Mesenchymal stem cell (in vitro differentiated cells and primary cell): ENCODE measurements around the gene PARD3B.

Experiments
- DNase-seq: peaks from one replicate; pipeline ENCODE4 v3.0.0-alpha.2; 2013
- H2AFZ ChIP-seq: one replicate; pipeline ENCODE4 v1.6.1; 2013; ENCODE audit warnings: low read depth, mild to moderate bottlenecking, control low read depth, inconsistent platforms, low read length, moderate library complexity
- H2AK5ac ChIP-seq: 2 replicates; pipeline ENCODE4 v1.6.1; 2013; ENCODE audit warnings: low read length, moderate library complexity, mild to moderate bottlenecking, inconsistent platforms; ENCODE audit not compliant: severe bottlenecking
- H2BK120ac ChIP-seq: one replicate; pipeline ENCODE4 v1.6.1; 2013; ENCODE audit warnings: low read depth, mild to moderate bottlenecking, inconsistent platforms, low read length, moderate library complexity
- H2BK12ac ChIP-seq, 2 experiments: one replicate each; pipeline ENCODE4 v1.6.1; 2013; ENCODE audit warnings: inconsistent platforms in 2 of 2, low read length in 2 of 2, mild to moderate bottlenecking in 2 of 2, moderate library complexity in 2 of 2, control low read depth in 1 of 2
- H2BK15ac ChIP-seq: one replicate; pipeline ENCODE4 v1.6.1; 2013; ENCODE audit warnings: mild to moderate bottlenecking, low read depth, inconsistent platforms; ENCODE audit not compliant: poor library complexity, severe bottlenecking
- H2BK5ac ChIP-seq: 2 replicates; pipeline ENCODE4 v1.6.1; 2013; ENCODE audit warnings: low read depth, mild to moderate bottlenecking, low read length, control low read depth, inconsistent platforms; ENCODE audit not compliant: poor library complexity, severe bottlenecking
- H3K14ac ChIP-seq, 2 experiments: one replicate each; pipeline ENCODE4 v1.6.1; 2013; ENCODE audit warnings: inconsistent platforms in 2 of 2, low read length in 2 of 2, control low read depth in 1 of 2, mild to moderate bottlenecking in 1 of 2, moderate library complexity in 1 of 2
- H3K18ac ChIP-seq, 2 experiments: one replicate each; pipeline ENCODE4 v1.6.1; 2013; ENCODE audit warnings: inconsistent platforms in 2 of 2, low read length in 2 of 2, control low read depth in 1 of 2, low read depth in 1 of 2, mild to moderate bottlenecking in 1 of 2
- H3K23ac ChIP-seq, 2 experiments: one replicate each; pipeline ENCODE4 v1.6.1; 2013; ENCODE audit warnings: inconsistent platforms in 2 of 2, low read length in 2 of 2, mild to moderate bottlenecking in 2 of 2, moderate library complexity in 2 of 2, control low read depth in 1 of 2
- H3K27ac ChIP-seq: 2 replicates; pipeline ENCODE4 v1.5.1; 2013; ENCODE audit warnings: mild to moderate bottlenecking, moderate library complexity, low read length, control low read depth, inconsistent platforms; ENCODE audit not compliant: poor library complexity, severe bottlenecking
- H3K27me3 ChIP-seq, 2 experiments: 2 replicates each; pipeline versions ENCODE4 v1.6.1 to v1.7.0; 2013; ENCODE audit warnings: low read length in 2 of 2, mild to moderate bottlenecking in 2 of 2, moderate library complexity in 2 of 2, control low read depth in 1 of 2, inconsistent platforms in 1 of 2; ENCODE audit not compliant: control insufficient read depth in 1 of 2, insufficient read depth in 1 of 2
- H3K36me3 ChIP-seq, 2 experiments: 2 replicates each; pipeline versions ENCODE4 v1.6.1 to v1.7.0; 2013; ENCODE audit warnings: low read length in 2 of 2, control low read depth in 1 of 2, inconsistent platforms in 1 of 2, low read depth in 1 of 2, mild to moderate bottlenecking in 1 of 2; ENCODE audit not compliant: insufficient read depth in 2 of 2, control insufficient read depth in 1 of 2
- H3K4ac ChIP-seq, 2 experiments: one replicate each; pipeline ENCODE4 v1.6.1; 2013; ENCODE audit warnings: inconsistent platforms in 2 of 2, low read length in 2 of 2, mild to moderate bottlenecking in 2 of 2, moderate library complexity in 2 of 2, control low read depth in 1 of 2, low read depth in 1 of 2
- H3K4me1 ChIP-seq: 2 replicates; pipeline ENCODE4 v1.6.1; 2013; ENCODE audit warnings: low read depth, low read length, control low read depth; ENCODE audit not compliant: control insufficient read depth, insufficient read depth
- H3K4me2 ChIP-seq: 2 replicates; pipeline ENCODE4 v1.6.1; 2013; ENCODE audit warnings: low read length, mild to moderate bottlenecking, inconsistent platforms; ENCODE audit not compliant: poor library complexity, severe bottlenecking
- H3K4me3 ChIP-seq, 2 experiments: 2 replicates each; pipeline versions ENCODE4 v1.5.1 to v1.7.0; 2013; ENCODE audit warnings: low read length in 2 of 2, mild to moderate bottlenecking in 2 of 2, control low read depth in 1 of 2, low read depth in 1 of 2; ENCODE audit not compliant: insufficient read depth in 1 of 2
- H3K79me1 ChIP-seq: replicated peaks from 2 replicates; pipeline ENCODE4 v1.6.1; 2013; ENCODE audit warnings: mild to moderate bottlenecking, control low read depth, low read length, inconsistent platforms; ENCODE audit not compliant: poor library complexity, severe bottlenecking
- H3K9ac ChIP-seq: 2 replicates; pipeline ENCODE4 v1.7.0; 2013; ENCODE audit warnings: mild to moderate bottlenecking, low read length, moderate library complexity
- H3K9me3 ChIP-seq: 2 replicates; pipeline ENCODE4 v1.7.0; 2013; ENCODE audit warnings: mild to moderate bottlenecking, low read length; ENCODE audit not compliant: control insufficient read depth
- H4K8ac ChIP-seq: one replicate; pipeline ENCODE4 v1.6.1; 2013; ENCODE audit warnings: inconsistent platforms, mild to moderate bottlenecking, low read length, moderate library complexity
- H4K91ac ChIP-seq: one replicate; pipeline ENCODE4 v1.6.1; 2013; ENCODE audit warnings: mild to moderate bottlenecking, low read length, inconsistent platforms
- WGBS: methylation state at CpG from one replicate; pipeline ENCODE4 v1.1.7; 2013; ENCODE audit warnings: mixed read lengths; 5-methylcytosine and 5-hydroxymethylcytosine counted together

PARD3B gene

DNA sequence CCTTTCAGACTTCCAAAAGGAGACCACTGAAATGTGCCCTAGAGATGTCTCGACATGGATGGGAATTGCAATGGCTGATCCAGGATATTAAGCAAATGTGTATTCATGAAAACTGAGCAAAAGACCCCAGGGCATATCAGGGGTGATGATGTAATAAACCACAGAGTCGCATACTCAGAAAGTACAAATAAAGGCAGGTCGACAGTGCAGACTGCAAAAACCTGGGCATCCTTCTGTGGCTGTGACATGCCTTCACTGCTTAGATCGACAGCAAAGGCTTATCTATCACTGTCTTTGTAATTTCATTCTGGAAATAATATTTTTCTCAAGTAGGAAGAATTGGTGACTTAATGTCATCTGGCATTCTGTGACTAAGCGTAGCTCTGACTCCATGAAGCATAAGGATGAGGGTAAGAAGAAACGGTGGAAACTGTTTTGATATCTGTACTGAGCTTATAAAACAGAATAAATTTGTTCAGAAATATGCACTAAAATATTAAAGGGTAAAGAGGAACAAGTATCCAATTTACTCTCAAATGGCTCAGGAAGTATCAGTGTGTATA, 1021.4 kb downstream of the PARD3B start:
- H3K4me3 ChIP-seq = no peak overlapping the region
- H3K36me3 ChIP-seq = no peaks in the 10 kb centered on the region
- H2BK12ac ChIP-seq = no peak overlapping the region
- H2BK120ac ChIP-seq = no peak overlapping the region
- no peak overlapping the region for H3K4me2 ChIP-seq
- no peak overlapping the region for H4K8ac ChIP-seq
- no peaks in the 10 kb centered on the region for H3K79me1 ChIP-seq
- H3K9me3 ChIP-seq = no peaks in the 10 kb centered on the region
- H2BK15ac ChIP-seq = no peak overlapping the region
- no peak overlapping the region for H3K4ac ChIP-seq
- H2AFZ ChIP-seq = no peak overlapping the region
- no peak for DNase-seq
- no peak overlapping the region for H4K91ac ChIP-seq
- H3K14ac ChIP-seq = no peak overlapping the region
- H3K27ac ChIP-seq = no peak overlapping the region
- no peak overlapping the region for H3K23ac ChIP-seq
- no peak overlapping the region for H3K9ac ChIP-seq
- 91% methylated on average over 5 of the region's 6 CpGs for WGBS
- H3K4me1 ChIP-seq = no peaks in the 10 kb centered on the region
- no peak overlapping the region for H2AK5ac ChIP-seq
- H3K18ac ChIP-seq = no peak overlapping the region
- no peak overlapping the region for H2BK5ac ChIP-seq
- H3K27me3 ChIP-seq = no peaks in the 10 kb centered on the region

DNA sequence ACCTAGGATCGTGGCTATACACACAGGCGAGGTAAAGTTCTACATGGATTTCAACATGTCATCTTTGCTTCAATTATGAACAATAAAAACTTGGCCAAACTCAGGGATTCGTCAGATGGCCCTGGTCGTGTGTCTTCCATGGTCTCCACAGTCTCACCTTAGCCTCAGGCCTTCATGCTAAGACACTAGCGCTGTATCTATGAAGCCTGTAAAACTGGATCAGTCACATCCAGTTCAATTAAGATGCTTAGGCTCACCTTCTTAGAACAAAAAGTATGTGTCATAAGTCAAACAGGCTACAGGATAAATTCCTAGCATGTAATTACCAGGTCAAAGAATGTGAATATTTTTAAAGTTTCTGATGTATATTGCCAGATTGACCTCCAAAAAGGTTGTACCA, 1023.3 kb downstream of the PARD3B start:
- H3K4me2 ChIP-seq = no peak overlapping the region
- whole genome bisulfite sequencing = 96% methylated on average over 5 of the region's 5 CpGs

DNA sequence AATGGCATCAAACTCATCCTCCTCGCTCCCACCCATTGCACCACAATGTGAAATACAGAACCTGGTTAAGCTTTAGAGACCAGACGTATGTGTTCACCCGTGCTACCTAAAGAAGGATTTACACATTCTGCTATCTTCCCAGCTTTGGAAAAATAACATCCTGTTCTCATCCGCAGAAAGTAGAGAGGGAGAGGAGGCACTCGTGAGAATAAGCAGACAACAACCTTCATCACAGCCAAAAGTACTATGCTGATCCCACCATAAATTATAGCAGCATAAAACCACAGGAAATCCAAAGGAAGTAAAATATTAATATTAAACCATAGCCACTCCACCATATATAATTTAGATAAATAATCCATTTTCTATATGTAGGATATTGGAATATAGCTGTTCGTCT, 1025.4 kb downstream of the PARD3B start:
- Histone ChIP-seq H2AFZ (no peak overlapping the region), H3K4me1 (peaks cover 2% of the 10 kb centered on the region)
- WGBS = 33% methylated on average over 4 of the region's 6 CpGs

More for the DNA sequence above, 1023.3 kb downstream of the PARD3B start:
- Histone ChIP-seq H2AK5ac (no peak overlapping the region), H2AFZ (no peak overlapping the region), H3K79me1 (no peaks in the 10 kb centered on the region), H3K23ac (no peak overlapping the region), H3K14ac (no peak overlapping the region), H3K4ac (no peak overlapping the region), H2BK120ac (no peak overlapping the region), H2BK5ac (no peak overlapping the region), H3K18ac (no peak overlapping the region), H3K36me3 (no peaks in the 10 kb centered on the region), H3K4me1 (no peaks in the 10 kb centered on the region), H2BK12ac (no peak overlapping the region), H4K91ac (no peak overlapping the region), H3K9ac (no peak overlapping the region), H3K27ac (no peak overlapping the region), H2BK15ac (no peak overlapping the region), H3K4me3 (no peak overlapping the region), H4K8ac (no peak overlapping the region), H3K27me3 (no peaks in the 10 kb centered on the region), H3K9me3 (no peaks in the 10 kb centered on the region)
- DNase-seq = no peak

DNA sequence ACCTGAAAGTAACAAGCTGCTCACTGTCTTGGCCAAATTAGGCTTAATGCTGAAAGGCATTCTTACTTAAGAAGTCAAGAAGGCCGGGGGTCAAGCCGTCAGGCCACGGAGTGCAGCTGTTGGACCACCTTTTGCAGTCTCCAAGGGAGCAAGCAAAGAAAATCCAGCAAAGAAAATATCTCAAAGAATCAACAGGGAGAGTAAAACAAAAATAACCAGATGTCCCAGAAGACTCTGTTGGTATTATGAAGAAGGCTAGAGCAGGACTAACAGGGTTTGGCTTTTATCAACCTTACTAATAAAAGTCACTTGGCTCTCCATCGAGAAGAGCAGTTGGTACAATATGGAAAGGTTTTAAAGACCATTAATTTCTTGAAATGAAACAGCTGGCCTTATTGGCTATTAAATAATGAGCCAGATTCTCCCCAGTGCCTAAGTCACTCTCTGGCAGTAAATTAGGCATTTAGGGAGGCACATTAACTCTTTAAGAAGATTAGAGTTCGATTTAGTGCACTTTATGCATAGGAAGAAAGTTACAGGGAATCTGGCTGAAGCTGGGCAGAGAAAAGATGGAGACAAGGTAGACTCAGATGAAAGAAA, 1026.2 kb downstream of the PARD3B start:
- Histone ChIP-seq H4K8ac (no peak overlapping the region), H2BK12ac (no peak overlapping the region), H3K14ac (no peak overlapping the region), H3K27me3 (no peaks in the 10 kb centered on the region), H3K36me3 (no peaks in the 10 kb centered on the region), H3K27ac (no peak overlapping the region), H2BK15ac (no peak overlapping the region), H3K9me3 (peaks cover 4% of the 10 kb centered on the region), H2BK5ac (no peak overlapping the region), H3K18ac (no peak overlapping the region), H3K4me1 (peaks cover 2% of the 10 kb centered on the region), H2AK5ac (no peak overlapping the region), H2AFZ (no peak overlapping the region), H3K4me3 (no peak overlapping the region), H3K4ac (no peak overlapping the region), H3K4me2 (no peak overlapping the region), H3K79me1 (no peaks in the 10 kb centered on the region), H3K23ac (no peak overlapping the region), H3K9ac (no peak overlapping the region), H2BK120ac (no peak overlapping the region), H4K91ac (no peak overlapping the region)
- no peak for DNase-seq
- WGBS = 63% methylated on average over 4 of the region's 5 CpGs

More for the DNA sequence above, 1025.4 kb downstream of the PARD3B start:
- no peak overlapping the region for H3K14ac ChIP-seq
- no peak overlapping the region for H2AK5ac ChIP-seq
- peaks cover under 1% of the 10 kb centered on the region for H3K9me3 ChIP-seq
- no peak overlapping the region for H2BK5ac ChIP-seq
- no peak overlapping the region for H4K91ac ChIP-seq
- H2BK120ac ChIP-seq = no peak overlapping the region
- H2BK12ac ChIP-seq = no peak overlapping the region
- no peak overlapping the region for H3K27ac ChIP-seq
- H3K4ac ChIP-seq = no peak overlapping the region
- H2BK15ac ChIP-seq = no peak overlapping the region
- H3K9ac ChIP-seq = no peak overlapping the region
- no peak overlapping the region for H3K4me3 ChIP-seq
- DNase-seq = no peak
- H3K18ac ChIP-seq = no peak overlapping the region
- no peak overlapping the region for H3K23ac ChIP-seq
- H3K4me2 ChIP-seq = no peak overlapping the region
- no peaks in the 10 kb centered on the region for H3K27me3 ChIP-seq
- no peaks in the 10 kb centered on the region for H3K36me3 ChIP-seq
- no peaks in the 10 kb centered on the region for H3K79me1 ChIP-seq
- H4K8ac ChIP-seq = no peak overlapping the region
